NCI-H345 (cell line): ENCODE results near the gene BMP6.

ENCODE experiments used
- DNase-seq: peaks from one replicate; lab custom pipeline; 2025; lab: John Stamatoyannopoulos, UW

Gene BMP6

DNA sequence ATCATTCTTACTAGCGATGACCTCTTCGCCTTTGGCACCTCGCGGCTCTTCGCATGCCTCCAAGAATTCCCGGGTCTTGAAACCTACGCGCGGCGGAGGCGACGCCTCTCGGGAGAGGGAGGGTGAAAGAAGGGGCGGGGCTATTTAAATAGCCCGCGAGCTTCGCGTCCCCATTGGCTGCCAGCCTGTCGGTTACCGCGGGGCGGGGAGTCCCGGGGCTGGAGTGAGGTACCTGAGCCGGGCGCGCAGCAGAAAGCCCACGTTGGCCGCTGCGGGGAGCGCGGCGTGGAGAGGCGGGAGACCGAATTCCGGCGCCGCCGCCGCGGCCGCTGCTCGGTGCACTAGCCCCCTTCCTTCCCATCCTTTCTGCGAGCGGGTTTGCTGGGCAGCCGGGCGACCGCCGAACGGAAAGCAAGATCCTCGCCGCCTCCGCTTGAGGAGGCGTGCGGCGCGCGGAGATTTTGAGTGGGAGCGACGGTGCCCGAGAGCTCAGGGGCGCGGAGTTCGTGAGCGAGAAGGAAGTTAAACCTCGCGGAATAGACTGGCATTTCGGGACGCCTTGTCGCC, at the start of gene BMP6:
TSS of gene BMP6 (plus strand) at position 251 of the 567 bp plus-strand sequence. CDS start 857 bp downstream, outside the sequence.
- DNase-seq, result peak; percentile 71

DNA sequence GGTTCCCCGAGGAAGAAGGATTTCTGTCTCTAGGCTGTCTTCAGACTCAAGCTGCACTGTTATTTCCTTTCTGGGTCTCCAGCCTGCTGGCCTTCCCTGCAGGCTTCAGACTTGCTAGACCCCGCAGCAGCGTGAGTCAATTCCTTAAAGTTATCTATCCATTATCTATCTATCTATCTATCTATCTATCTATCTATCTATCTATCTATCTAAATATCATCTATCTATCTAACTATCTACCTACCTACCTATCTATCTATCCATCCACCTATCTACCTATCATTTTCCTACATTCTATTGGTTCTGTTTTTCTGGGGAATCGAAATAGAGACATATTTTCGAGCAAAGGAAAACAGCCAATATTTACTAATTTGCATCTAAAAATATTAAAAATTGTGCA, 48.7 kb upstream of the BMP6 start:
- no peak for DNase-seq

DNA sequence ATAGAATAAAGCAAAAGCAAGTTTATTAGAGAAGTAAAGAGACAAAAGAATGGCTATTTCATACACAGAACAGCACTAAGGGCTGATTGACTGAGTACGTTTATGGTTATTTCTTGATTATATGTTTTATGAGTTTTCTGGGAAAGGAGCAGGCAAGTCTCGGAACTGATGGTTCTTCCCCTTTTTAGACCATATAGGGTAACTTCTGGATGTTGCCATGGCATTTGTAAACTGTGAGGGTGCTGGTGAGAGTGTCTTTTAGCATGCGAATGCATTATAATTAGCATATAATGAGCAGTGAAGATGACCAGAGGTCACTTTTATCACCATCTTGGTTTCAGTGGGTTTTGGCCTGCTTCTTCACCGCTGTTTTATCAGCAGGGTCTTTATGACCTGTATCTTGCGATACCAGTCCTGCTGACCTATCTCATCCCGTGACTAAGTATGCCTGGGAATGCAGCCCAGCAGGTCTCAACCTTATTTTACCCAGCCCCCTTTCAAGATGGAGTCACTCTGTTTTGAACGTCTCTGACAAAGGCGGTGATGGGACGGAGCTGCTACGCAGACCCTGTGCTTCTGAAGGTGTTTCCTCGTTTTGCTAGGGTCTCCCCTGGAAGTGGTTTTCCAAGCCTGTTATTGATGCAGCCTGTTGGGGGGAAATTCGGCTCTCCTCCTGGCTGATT, 45.4 kb upstream of the BMP6 start:
- DNase-seq, result no peak

DNA sequence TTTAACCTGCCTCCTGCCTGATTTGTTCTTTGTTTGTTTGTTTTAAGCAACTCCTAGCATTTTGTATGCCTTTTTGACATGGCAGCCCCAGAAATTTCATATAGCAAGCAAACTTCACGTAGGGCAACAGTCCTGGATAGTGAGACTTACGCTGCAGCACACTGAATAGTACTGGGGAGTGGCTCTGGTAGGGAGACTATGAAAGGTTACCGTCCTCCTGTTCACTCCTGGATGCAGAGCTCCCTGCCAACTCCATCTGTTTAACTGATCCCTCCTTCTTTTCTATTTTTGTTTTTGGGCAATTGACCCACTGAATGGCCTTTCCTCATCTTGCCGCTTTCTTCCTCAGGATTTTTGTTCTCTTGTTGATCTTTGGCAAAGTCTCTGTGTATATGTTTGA, 44.5 kb upstream of the BMP6 start:
- no peak for DNase-seq

DNA sequence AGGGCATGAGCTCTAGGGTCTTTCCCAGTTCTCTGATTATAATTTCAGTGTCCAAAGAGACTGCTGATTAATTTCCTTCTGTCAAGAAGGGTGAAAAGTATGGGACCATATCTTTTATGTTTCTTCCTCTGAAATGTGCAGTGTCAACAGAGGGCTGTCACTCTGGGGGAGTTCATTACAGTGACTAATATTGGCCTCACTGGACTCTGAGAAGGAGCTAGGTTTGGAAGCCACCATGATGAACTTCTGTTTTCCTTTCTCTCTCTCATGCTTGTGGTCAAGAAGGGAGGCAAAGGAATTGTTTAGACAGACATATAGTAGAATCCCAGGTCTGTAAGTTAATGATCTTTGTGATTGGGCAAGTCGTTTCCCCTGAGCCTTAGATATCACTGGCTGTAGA, 41.8 kb upstream of the BMP6 start:
- DNase-seq, result no peak

DNA sequence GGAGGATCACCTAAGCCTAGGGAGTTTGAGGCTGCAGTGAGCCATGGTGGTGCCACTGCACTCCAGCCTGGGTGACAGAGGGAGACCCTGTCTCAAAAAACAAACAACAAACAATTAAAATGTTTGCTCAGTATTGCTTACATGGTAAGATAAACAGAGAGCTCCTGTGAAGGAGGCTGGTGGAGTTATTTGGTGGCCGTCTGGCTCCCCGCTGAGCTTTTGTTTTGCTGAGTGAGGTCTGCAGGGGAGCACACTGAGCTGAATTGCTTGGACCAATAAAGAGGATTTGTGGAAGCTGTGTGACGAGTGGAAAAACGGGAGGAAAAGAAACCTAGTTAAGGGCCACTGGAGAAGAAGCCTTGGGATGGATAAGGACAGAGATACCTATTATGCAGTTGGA, 41.1 kb upstream of the BMP6 start:
- DNase-seq, result peak; percentile 53

DNA sequence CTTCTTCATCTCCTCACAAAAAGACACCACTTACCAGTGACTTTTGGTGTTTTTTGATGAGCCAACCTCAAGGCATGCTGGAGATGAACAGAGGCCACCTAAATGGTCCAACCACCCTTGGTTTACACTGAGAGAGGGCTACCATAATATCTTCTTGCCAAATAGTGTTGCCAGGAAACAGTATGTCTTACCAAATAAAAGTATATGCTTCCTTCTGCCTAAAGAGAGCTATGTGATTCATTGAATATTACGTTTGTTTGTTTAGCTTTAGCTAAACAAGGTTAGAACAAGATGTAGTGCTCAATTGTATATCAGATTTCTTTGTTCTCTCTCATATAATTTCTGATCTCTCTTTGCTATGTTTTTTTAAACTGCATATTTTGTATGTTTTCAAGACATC, 40.6 kb upstream of the BMP6 start:
- no peak for DNase-seq

DNA sequence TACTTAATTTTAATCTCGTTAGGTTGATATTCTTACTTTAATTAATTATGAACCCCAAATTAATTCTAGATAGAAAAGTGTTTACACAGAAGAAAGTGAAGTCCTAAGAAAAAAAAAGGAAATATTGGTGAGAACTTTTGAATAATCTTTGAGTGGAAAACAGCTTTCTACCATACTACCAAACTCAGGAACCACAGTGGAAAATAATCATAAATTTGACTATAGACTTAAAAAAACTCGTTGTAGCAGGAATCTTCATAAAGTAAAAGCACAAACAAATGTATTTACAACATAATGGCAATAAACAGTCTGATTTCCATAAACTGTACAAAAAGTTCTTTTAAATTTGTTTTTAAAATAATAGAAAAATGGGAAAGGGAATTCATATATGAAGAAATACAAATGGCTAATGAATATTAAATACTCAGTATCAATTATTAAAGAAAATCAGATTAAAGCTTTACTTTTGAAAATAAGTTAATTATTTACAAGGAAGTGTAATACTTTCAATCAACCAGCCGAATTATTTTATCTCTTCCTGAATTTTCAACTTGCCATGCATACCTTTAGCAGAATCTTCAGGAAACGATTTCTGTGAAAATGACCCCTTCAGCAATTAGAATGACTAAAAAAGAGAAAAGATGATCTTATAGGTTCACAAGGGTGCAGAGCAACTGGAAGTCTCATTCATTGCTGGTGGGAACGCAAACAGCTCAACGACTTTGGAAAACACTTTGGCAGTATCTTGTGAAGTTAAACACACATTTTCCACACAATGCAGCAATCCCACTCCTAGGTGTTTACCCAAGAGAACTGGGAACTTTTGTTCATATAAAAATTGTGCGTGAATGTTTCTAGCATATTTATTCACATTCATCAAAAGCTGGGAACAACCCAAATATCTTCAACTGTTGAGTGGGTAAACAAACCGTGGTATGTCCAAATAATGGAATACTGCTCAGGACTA, 38.5 kb upstream of the BMP6 start:
- no peak for DNase-seq

DNA sequence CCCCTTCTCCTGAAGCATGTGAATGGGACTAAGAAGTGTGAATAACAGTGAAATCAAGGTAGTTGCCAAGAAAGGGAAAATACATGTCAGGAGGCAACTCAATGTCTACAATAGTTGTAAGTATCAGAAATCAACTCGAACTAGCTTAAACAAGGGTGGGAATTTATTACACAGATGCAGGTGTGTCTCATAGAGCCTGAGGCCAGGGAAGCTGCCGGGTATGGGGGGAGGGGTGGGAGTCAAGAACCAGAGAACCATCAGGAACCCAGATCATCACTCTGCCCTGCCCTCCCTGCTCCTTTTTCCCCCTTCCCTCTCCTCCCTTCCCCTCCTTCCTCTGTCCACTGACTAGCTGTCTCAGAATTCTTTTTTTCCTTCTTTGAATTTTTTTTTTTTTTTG, 34.9 kb upstream of the BMP6 start:
- no peak for DNase-seq

DNA sequence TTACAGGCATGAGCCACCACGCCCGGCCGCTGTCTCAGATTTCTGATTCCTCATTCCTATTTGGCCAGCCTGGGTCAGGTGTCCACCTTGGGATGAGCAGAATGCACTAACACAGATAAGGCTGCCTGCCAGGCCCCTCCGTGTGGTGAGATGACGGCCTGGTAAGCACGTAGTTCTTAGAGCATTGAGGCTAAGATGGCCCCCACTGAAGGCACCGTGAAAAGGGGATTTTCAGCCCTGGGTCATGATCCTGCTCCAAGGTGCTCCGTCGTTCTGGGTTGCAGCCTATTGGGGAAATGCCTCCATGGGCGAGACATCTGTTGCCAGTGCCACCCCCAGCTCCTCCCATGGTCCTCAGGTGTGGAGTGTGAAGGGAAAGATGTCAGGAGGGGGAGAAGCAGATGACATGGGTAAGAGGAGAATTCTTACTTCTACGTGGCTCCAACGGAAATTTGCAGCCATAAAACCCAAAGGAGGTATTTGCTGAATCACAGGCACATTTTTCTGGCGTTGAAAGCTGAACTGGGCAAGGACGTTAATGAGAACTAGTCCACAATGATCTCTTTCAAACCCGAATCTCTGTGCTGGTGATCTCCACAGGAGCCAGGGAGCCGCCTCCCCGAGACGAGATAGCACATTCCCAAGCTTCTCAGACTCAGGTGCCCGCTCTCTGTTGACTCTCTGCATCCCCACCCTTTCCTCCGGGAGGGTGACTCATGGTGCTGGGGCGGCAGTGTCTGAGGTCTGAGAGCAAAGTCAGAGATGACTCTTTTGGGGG, 34.0 kb upstream of the BMP6 start:
- no peak for DNase-seq

DNA sequence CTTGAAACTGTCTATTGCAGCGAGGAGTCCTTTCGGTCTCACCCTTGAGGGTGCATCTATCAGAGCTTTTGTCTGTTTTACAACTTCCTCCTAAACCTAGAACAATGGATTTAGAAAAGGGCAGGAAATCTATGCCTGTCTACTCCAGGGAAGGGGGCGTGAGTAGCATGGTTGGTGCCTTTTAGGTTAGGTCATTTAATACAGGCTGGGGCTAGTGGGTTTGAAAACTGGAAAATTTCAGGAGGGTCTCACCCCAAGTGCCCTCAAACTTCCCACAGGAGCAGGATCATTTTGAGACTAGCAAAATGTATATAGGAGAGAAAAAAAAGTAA, 33.5 kb upstream of the BMP6 start:
- DNase-seq, result no peak

DNA sequence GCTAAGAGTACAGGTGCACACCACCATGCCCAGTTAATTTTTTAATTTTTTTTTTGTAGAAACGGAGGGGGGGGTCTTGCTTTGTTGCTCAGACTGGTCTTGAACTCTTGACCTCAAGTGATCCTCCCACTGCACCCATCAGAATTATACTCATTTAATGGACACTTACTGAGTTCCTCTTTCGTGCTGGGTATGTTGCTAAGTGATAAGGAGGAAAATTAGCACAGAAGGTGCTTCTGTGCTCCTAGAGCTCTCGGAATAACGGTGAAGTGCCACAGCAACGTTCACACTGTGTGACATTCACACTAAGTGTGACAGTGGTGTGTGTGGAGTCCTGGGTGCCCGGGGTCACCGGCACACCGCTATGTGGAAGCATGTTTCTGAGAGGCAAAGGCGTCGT, 32.1 kb upstream of the BMP6 start:
- DNase-seq, result no peak

DNA sequence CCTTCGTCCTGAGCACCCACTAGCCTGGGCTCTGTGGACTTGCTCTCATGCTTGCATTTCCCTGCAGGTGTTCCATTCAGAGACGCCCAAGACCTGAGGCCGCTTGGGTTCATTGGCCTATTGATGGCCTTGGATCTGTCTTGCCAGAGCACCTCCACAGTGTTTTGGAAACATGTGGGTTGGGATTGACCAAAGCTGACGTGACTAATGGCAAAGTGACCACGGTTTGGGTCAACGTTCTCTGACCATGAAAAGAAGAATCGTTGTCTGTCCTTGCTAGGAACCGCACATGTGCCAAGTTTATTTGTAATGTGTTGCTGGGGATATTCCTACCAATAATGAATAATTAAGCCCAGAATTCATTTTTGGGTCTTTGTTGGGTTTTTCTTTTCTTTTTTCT, 29.8 kb upstream of the BMP6 start:
- no peak for DNase-seq

DNA sequence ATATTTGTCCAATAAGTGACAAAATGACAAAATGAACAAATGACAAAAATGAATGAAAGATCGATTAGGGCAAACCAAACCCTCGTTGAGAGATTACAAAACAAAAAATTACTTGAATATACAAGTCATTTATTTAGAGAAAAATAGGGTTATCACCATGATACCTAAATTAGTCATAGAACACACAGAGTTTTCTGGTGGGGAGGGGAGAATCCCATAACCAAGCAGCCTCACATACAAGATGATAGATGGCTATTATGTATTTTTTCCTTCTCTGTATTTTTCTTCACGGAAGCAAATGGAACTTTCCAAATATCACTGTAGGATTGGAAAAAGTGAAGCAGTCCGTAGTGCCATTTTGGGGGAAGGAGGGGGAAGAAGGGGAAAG, 28.5 kb upstream of the BMP6 start:
- DNase-seq, result no peak

DNA sequence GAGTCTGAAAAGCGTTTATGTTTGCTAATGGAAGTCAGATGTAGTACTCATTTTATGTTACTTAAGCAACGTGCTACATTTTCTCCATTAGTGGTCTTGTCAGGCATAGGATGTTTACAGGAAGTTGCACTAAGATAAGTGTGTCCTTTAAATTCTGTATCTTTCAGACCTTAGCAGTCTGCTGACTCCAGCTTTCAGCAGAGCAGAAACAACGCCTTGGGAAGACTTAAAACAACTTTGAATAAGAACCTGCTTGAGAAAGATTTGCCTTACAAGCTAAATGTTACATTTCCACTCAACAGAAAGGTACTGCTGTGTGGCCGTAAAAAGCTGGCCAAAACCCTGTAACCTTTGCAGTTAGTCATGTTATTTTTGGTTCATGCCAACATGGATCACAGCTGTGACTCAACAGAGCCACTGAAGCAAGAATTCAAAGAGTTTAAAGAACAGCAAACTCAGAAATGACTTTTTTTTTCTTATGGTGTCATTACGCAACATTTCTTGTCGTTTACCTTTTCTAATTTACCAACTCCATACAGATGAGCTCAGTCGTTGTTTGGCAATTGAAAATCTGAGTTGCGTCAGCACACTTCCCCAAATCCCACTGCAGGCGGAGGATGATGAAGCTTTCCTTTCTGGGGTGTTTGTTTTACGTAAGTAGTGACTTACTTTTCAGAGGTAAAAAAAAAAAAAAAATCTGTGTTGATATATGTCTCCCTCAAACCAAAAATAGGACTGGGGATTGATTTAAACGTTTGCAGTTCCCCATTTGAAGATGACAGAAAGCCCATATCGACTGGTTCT, 27.9 kb upstream of the BMP6 start:
- DNase-seq, result no peak

DNA sequence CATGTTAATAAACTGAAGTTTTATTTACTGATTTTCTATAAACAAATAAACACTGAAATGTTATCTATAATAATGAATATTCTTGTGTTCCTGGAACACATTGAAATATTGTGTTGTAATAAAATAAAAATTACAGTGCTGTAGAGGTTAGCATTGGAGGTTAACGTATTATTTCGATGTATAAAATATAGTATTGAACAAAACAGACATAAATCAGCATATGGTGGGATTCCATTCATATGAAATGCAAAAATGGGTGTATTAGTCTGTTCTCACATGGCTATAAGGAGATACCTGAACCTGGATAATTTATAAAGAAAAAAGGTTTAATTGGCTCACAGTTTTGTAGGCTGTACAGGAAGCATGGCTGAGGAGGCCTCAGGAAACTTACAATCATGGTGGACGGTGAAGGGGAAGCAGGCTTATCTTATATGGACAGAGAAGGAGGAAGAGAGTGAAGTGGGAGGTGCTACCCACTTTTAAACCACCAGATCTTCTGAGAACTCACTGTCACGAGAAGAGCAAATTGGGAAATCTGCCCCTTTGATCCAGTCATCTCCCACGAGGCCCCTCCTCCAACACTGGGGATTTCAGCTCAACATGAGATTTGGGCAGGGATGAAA, 24.6 kb upstream of the BMP6 start:
- DNase-seq, result no peak

DNA sequence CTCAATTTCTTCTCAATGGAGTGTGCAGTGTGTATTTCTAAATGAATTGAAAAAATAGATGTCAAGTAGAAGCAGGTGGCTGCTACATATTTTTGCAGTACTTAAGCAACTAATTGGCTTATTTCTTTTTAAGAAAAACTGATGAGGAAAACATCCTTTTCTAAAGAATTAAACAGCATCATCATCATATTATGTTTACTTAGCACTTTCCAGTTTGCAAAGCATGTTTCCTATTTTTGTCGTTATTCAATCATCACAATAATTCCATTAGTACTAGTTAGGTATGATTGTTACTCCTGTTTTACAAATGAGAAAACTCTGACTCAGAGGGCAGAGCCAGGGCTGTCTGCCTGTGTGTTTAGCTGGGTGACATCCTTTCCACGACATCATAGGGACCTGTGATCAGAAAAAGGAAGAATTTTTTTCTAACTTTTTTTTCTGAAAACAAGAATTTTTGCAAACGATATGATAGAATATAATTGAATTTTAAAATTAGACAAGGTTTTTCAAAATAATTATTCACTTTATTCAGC, 22.7 kb upstream of the BMP6 start:
- no peak for DNase-seq

DNA sequence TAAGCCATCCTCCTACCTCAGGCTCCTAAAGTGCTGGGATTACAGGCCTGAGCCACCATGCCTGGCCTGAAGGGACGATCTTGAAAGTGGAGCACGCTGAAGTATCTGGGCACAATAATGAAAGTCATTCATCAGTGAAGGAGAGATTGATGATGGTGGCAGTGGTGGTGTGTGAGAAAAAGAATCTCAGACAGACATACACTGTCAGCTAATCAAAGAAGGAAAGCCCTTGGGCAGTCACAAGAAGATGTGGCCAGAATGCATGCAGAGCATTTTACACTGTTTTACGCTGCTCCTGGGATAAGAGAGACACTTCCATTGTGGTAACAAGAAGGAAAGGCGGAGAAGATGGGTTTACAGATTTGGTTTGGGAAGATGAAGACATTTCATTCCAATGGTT, 20.4 kb upstream of the BMP6 start:
- no peak for DNase-seq

DNA sequence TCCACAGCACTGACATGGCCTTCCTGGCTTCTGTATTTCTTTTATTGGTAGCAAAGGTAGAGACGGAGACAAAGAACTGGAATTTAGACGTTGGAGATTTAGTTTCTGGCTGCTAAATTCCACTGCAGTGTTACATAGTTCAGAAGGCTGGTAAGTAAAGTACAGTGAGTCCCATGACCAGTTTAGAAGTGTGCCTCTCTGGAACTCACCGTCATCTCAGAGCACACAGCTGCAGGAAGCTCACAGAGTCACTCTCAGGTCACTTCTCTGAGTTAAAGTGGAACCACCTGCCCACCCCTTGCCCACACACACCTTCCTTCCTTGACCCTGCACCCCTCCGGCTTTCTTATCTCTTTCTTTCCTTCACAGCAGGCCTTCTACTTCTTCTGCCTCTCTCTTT, 19.6 kb upstream of the BMP6 start:
- no peak for DNase-seq

DNA sequence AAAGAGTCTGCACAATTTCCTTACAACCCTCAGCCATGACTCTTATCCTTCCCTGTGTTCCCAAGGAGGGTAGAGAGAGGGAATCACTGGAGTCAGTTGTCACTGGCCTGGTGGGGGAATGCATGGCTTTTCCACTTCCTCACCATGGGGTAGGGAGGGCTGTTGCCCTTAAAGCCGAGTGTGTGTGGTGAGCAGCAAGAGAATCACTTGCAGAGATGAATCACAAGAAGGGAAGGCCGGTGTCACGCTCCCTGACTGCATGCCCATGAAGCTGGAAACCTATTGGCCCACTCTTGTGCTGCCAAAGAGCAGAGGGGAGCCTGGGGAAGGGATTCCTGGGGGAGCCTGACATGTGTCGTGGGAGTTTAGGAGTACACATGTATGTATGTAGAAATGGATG, 18.1 kb upstream of the BMP6 start:
- no peak for DNase-seq

DNA sequence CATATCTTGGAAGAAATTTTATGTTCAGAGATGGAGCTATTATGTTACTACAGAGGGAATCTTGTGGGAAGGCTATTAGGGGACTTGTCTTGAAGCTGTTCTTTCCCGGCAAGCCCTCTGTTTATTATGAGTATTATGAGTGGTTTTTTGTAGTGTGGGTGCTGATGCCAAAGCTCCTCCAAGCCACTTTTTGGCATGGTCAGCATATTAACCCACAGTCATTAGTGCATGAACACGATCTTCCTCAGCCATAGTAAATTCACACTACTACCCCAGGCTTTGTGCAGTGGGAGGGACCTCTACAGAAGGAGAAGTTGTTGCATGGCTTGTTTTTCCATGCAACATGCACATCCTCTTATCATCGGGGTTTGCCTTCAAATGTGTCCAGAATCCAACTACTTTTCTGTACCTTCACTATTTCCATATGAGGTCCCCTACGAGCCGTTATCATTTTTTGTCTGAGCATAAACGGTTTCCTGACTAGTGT, 6.5 kb upstream of the BMP6 start:
- DNase-seq, result no peak
